PC-3 (cell line): ENCODE data around the gene SENP1.

Experiments used
- EZH2 ChIP-seq: fragments of 300-600 bp; sonication (generic); IDR thresholded peaks from one replicate; pipeline ENCODE4 v1.6.1; 2017; ENCODE audit warnings: antibody characterized with exemption, mild to moderate bottlenecking, low read length; ENCODE audit not compliant: unreplicated experiment
- TF ChIP-seq, protein P1 (sequence below): fragments of 300-600 bp; sonication (generic); conservative IDR thresholded peaks from 2 replicates; pipeline ENCODE4 v1.5.1; 2017; ENCODE audit warnings: antibody characterized with exemption, low read depth, mild to moderate bottlenecking, low read length

DNA sequence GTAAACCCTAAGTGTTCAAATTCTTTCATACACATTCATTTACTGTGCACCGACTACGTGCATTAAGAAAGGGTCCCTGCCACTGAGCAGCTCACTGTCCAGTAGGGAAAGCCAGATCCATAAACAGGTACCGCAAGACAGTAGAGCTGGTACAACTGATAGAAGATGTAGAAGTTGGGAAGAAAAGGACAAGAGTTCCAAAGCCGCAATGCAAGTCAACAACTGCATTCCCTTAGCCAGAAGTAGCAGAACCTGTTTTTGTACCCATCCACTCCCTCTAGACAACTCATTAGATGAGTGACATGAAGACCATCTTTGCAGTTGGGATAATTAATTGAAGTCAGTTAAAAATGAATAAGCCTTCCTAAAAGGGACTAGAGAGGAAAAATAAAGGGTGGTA, 1.3 kb downstream of the SENP1 start:
- TF ChIP-seq, protein P1, sequence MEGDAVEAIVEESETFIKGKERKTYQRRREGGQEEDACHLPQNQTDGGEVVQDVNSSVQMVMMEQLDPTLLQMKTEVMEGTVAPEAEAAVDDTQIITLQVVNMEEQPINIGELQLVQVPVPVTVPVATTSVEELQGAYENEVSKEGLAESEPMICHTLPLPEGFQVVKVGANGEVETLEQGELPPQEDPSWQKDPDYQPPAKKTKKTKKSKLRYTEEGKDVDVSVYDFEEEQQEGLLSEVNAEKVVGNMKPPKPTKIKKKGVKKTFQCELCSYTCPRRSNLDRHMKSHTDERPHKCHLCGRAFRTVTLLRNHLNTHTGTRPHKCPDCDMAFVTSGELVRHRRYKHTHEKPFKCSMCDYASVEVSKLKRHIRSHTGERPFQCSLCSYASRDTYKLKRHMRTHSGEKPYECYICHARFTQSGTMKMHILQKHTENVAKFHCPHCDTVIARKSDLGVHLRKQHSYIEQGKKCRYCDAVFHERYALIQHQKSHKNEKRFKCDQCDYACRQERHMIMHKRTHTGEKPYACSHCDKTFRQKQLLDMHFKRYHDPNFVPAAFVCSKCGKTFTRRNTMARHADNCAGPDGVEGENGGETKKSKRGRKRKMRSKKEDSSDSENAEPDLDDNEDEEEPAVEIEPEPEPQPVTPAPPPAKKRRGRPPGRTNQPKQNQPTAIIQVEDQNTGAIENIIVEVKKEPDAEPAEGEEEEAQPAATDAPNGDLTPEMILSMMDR = no peak
- TF ChIP-seq EZH2 = no peak
